Thoracic aorta (tissue), 2 donors: ENCODE data around the gene EEF2K. TPM values are rescaled to one million over a fixed set of nuclear protein-coding genes. Genes with fewer than 3 reads are reported as not detected.

Source experiments
- ATAC-seq: fragments of 150-250 bp; one replicate; pipeline ENCODE4 v1.8.0; 2017; ENCODE audit warnings: low read depth; ENCODE audit not compliant: insufficient number of reproducible peaks, low FRiP score
- DNase-seq: peaks from one replicate; pipeline ENCODE4 v3.0.0-alpha.2; 2020; ENCODE audit warnings: low spot score
- H3K27ac ChIP-seq, 2 donors: fragments of 200-600 bp; sonication (generic); 1 replicate in 1 of 2; 2 replicates in 1 of 2; pipeline ENCODE4 v1.5.1; 2016; ENCODE audit warnings: mild to moderate bottlenecking in 2 of 2, moderate library complexity in 2 of 2
- H3K27me3 ChIP-seq: fragments of 200-600 bp; sonication (generic); replicated peaks from 2 replicates; pipeline ENCODE4 v1.6.0; 2016; ENCODE audit warnings: mild to moderate bottlenecking; ENCODE audit not compliant: insufficient read depth
- H3K36me3 ChIP-seq: fragments of 200-600 bp; sonication (generic); one replicate; pipeline ENCODE4 v1.5.1; 2016
- H3K4me1 ChIP-seq, 2 donors: fragments of 200-600 bp; sonication (generic); 1 replicate in 1 of 2; 2 replicates in 1 of 2; pipeline versions ENCODE4 v1.5.1 to v1.6.0; 2016; ENCODE audit warnings: low read depth in 2 of 2, mild to moderate bottlenecking in 1 of 2; ENCODE audit not compliant: control insufficient read depth in 1 of 2
- H3K4me3 ChIP-seq: fragments of 200-600 bp; sonication (generic); 2 replicates; pipeline ENCODE4 v1.5.1; 2016; ENCODE audit warnings: mild to moderate bottlenecking
- H3K9me3 ChIP-seq: fragments of 200-600 bp; sonication (generic); 2 replicates; pipeline ENCODE4 v1.5.1; 2016
- total RNA-seq, 2 donors: library from RNA; depleted of rRNA; stranded (reverse); fragments of >200 nt; gene quantifications; one replicate each; pipeline versions ENCODE4 v1.1.0 to v1.2.3, GENCODE V29; 2016
- TF ChIP-seq, protein P1 (sequence below): fragments of 200-600 bp; sonication (generic); IDR thresholded peaks from one replicate; pipeline ENCODE4 v1.5.1; 2019; ENCODE audit warnings: antibody characterized with exemption

The EEF2K gene
- total RNA-seq, 2 donors from 2014 or later, result 35.1 to 38.2 TPM

DNA sequence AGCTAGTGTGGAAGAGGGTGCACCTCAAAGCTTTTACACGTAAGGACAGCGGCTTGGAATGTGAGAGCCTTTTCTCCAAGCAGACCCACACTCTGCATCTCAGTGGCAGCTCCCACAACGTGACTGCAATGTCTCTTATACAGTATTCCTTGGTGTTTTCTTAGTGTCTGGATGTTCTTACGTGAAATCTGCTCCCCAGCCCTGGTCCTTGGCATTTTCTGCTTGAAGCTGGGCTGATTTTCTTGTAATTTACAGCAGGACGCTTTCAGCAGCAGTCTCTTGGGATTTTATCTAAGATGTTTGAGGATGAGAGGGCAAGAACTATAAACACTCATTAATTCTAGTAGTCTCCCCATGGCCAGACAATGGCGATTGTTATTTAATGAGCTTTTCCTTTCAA lies 79.0 kb downstream of the EEF2K start:
- no peaks in the 10 kb centered on the region for H3K9me3 ChIP-seq
- no peaks in the 10 kb centered on the region for H3K27me3 ChIP-seq
- no peaks in the 10 kb centered on the region for H3K4me1 ChIP-seq
- H3K36me3 ChIP-seq, result peaks cover 45% of the 10 kb centered on the region
- DNase-seq, result no peak
- no peak for ATAC-seq
- TF ChIP-seq, protein P1, sequence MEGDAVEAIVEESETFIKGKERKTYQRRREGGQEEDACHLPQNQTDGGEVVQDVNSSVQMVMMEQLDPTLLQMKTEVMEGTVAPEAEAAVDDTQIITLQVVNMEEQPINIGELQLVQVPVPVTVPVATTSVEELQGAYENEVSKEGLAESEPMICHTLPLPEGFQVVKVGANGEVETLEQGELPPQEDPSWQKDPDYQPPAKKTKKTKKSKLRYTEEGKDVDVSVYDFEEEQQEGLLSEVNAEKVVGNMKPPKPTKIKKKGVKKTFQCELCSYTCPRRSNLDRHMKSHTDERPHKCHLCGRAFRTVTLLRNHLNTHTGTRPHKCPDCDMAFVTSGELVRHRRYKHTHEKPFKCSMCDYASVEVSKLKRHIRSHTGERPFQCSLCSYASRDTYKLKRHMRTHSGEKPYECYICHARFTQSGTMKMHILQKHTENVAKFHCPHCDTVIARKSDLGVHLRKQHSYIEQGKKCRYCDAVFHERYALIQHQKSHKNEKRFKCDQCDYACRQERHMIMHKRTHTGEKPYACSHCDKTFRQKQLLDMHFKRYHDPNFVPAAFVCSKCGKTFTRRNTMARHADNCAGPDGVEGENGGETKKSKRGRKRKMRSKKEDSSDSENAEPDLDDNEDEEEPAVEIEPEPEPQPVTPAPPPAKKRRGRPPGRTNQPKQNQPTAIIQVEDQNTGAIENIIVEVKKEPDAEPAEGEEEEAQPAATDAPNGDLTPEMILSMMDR, result no peak
- no peak overlapping the region for H3K27ac ChIP-seq
- no peak overlapping the region for H3K4me3 ChIP-seq

DNA sequence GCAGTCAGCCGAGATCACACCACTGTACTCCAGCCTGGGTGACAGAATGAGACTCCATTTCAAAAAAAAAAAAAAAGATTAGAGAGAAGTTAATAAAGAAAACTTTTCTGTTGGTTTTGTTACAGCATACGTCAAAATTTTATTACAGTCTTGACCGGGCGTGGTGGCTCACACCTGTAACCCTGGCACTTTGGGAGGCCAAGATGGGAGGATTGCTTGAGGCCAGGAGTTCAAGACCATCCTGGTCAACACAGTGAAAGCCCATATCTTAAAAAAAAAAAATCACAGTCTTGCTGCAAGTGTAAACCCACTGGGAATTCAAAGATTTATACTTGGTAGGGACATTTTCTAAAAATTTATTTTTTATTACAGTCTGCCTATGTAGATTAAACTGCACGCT lies 84.9 kb downstream of the EEF2K start:
- TF ChIP-seq, protein P1, result no peak
- Histone ChIP-seq H3K27ac (no peak overlapping the region), H3K4me1 (peaks cover 0 to 7% of the 10 kb centered on the region in 2 donors), H3K27me3 (no peaks in the 10 kb centered on the region), H3K9me3 (no peaks in the 10 kb centered on the region), H3K4me3 (no peak overlapping the region), H3K36me3 (no peaks in the 10 kb centered on the region)
- ATAC-seq (no peak), DNase-seq (no peak)

DNA sequence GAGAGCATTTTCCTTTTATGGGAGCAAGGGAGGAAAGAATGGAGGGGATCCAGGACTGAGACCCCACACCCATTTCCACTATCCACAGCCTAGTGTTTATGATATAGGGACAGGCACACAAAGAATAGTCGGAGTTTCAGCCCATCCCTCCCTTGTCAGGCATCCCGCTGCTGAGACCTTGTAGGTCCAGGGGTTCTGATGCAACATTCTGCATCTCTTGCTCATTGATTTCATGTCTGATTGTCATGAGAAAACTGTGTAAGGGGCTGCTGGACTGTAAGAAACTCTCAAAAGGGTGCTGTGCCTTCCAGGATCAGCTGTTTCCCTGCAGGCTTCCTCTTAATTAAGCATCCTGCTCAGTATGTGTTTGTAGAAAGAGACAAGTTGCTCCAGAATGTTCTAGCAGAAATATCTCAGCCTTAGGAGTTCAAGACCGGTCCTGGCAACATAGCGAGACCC lies 85.8 kb downstream of the EEF2K start:
- ATAC-seq (no peak), DNase-seq (no peak)
- Histone ChIP-seq H3K27ac (no peak overlapping the region), H3K4me3 (no peak overlapping the region), H3K27me3 (no peaks in the 10 kb centered on the region), H3K9me3 (no peaks in the 10 kb centered on the region), H3K4me1 (peaks cover 0 to 13% of the 10 kb centered on the region in 2 donors), H3K36me3 (no peaks in the 10 kb centered on the region)
- TF ChIP-seq, protein P1, result no peak

DNA sequence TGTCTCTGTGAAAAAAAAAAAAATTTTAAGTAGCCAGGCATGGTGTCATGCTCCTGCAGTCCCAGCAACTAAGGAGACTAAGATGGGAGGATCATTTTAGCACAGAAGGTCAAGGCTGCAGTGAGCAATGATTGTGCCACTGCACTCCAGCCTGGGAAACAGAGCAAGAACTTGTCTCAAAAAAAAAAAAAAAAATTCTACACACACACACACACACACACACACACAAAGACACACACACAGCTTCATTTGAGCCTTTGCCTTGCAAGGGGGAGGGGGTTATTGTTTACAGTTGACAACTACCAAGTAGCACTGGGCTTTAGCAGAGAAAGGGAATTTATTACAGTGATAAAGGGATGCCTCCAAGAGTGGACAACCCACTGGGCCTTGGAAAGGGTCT lies 86.2 kb downstream of the EEF2K start:
- Histone ChIP-seq H3K9me3 (no peaks in the 10 kb centered on the region), H3K36me3 (no peaks in the 10 kb centered on the region), H3K4me3 (no peak overlapping the region), H3K27ac (no peak overlapping the region), H3K4me1 (peaks cover 0 to 13% of the 10 kb centered on the region in 2 donors), H3K27me3 (no peaks in the 10 kb centered on the region)
- TF ChIP-seq, protein P1, result no peak
- ATAC-seq (no peak), DNase-seq (no peak)

DNA sequence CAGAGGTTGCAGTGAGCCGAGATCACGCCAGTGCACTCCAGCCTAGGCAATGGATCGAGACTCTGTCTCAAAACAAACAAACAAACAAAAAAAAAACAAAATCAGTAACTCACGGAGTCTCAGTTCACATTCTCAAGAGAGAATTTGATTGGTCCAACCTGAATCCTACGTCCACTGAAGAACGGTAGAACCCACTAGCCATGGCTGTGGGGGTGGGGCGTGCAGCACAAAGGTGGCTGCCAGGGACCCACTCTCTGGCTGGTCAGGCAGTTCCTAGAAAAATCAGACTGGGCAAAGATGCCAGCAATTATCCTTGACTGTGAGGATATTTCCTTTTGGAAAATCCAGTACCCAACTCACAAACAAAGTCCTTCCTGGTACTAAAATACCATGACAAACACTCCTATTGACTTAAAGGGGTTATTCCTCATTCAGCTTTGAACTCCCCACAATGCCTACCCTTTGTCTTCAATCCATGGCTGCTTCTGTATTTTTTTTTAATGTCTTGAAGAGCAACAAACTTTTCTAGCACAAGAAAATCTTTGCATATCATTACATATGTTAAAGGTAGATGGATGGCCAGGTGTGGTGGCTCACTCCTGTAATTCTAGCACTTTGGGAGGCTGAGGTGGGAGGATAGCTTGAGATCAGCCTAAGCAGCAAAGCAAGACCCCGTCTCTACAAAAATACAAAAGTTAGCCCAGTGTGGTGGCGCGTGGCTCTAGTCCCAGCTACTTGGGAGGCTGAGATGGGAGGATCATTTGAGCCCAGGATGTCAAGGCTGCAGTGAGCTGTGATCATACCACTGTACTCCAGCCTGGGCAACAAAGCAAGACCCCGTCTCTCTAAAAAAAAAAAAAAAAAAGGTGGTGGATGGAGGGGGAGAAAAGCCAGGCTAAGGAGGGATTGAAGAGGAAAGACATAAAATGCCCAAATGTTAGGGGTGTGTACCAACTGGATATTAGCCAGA lies 87.3 kb downstream of the EEF2K start:
- H3K36me3 ChIP-seq, result no peaks in the 10 kb centered on the region
- peaks cover 0 to 13% of the 10 kb centered on the region in 2 donors for H3K4me1 ChIP-seq
- no peak overlapping the region for H3K27ac ChIP-seq
- no peak for DNase-seq
- H3K9me3 ChIP-seq, result no peaks in the 10 kb centered on the region
- no peaks in the 10 kb centered on the region for H3K27me3 ChIP-seq
- no peak for ATAC-seq
- H3K4me3 ChIP-seq, result no peak overlapping the region
- TF ChIP-seq, protein P1, result no peak
